GM12875 (cell line): ENCODE data around the gene FCRLB.

ENCODE experiments used
- H3K4me3 ChIP-seq: one replicate; pipeline ENCODE4 v1.5.1; 2011; ENCODE audit warnings: low read depth, low read length, control low read depth
- CTCF ChIP-seq: IDR thresholded peaks from 2 replicates; pipeline ENCODE4 v1.5.1; 2011; ENCODE audit warnings: low read depth, mild to moderate bottlenecking, control low read depth, inconsistent platforms, low read length, moderate library complexity, borderline replicate concordance; ENCODE audit not compliant: insufficient read depth

Gene FCRLB

GRCh38 chr1:161707503-161707902 lies 13.8 kb upstream of the FCRLB start:
- peak overlapping the region; percentile 69 for H3K4me3 ChIP-seq
- TF ChIP-seq CTCF: no peak

- no peak for TF ChIP-seq CTCF
- H3K4me3 ChIP-seq: peak overlapping the region; percentile 69
These were observed 12.0 kb upstream of the FCRLB start for GRCh38 chr1:161709373-161709772.

GRCh38 chr1:161710560-161710959 lies 10.8 kb upstream of the FCRLB start:
- TF ChIP-seq CTCF: no peak

GRCh38 chr1:161718559-161719324 lies 2.6 kb upstream of the FCRLB start:
- TF ChIP-seq CTCF: no peak

More at GRCh38 chr1:161710560-161710959, 10.8 kb upstream of the FCRLB start:
- H3K4me3 ChIP-seq: no peak overlapping the region

GRCh38 chr1:161719325-161719611 lies 2.1 kb upstream of the FCRLB start:
- no peak overlapping the region for H3K4me3 ChIP-seq
- no peak for TF ChIP-seq CTCF

More at GRCh38 chr1:161718559-161719324, 2.6 kb upstream of the FCRLB start:
- H3K4me3 ChIP-seq: no peak overlapping the region

GRCh38 chr1:161720422-161720821 lies 922 bp upstream of the FCRLB start:
- no peak for TF ChIP-seq CTCF
- H3K4me3 ChIP-seq: no peak overlapping the region

GRCh38 chr1:161721738-161722343 lies 497 bp downstream of the FCRLB start:
- H3K4me3 ChIP-seq: no peak overlapping the region

More at GRCh38 chr1:161721738-161722343, 497 bp downstream of the FCRLB start:
- TF ChIP-seq CTCF: no peak
